ENCODE data around the gene BPNT1.
"Not testable (repeated sequence)": the region's sequence is repeated elsewhere in the genome, so short reads cannot be mapped to it uniquely, and the experiment has no call there.

The BPNT1 gene

DNA sequence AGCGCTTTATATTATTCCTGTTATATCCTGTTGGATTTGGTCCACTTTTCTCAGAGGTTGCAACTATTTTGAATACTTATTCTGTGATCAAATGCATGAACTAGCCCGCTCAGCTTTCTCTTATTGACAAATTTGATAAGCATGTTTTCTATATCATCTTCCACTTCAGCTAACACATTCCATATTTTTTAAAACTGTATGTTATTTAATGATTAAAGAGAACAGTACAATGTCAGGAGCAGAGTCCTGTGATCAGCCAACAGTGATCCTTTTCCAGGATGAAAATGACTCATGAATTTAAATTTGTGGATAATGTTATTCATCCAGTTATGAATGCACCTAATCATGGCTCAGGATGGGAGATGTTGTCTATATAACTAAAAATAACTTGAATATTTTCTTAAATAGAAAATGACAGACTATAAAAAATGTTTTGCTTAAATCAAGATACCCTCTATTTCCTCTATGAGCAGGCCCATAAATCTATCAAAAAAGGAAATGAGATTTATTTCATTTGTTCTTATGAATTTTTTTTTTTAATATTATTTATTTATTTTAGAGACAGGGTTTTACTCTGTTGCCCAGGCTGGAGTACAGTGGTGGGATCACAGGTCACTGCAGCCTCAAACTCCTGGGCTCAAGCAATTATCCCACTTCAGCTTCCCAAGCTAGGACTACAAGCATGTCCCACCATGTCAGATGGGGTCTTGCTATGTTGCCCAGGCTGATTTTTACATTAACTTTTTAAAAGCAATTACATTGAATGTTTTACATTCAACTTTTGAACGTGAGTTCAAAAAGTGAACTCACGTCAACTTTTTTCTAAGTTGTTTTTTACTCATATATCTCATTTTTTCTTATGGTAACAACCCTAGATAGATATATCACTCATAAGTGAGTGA, 12.5 kb downstream of the BPNT1 start:
- DNase-seq: peak; percentile 14

GRCh38 chr1:220067269-220068204, 22.1 kb downstream of the BPNT1 start:
- DNase-seq: peak; percentile 73

DNA sequence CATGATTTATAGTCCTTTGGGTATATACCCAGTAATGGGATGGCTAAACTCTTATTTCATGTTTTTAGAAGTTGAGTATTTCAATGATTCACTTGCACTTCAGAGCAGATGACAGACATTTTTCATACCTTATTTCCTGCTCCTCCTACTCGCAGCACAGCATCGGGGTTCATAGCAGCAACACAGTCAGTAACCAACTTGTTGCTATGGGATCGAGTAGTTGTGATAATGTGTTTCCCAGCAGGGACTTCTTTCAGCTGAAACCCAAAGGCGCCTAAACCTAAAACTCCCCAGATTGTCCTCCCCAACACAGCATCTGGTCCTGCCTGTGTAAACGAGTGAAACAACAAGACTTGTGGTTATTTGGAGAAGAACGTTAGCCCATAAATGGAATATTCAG, 27.0 kb downstream of the BPNT1 start:
- DNase-seq: no peak

DNA sequence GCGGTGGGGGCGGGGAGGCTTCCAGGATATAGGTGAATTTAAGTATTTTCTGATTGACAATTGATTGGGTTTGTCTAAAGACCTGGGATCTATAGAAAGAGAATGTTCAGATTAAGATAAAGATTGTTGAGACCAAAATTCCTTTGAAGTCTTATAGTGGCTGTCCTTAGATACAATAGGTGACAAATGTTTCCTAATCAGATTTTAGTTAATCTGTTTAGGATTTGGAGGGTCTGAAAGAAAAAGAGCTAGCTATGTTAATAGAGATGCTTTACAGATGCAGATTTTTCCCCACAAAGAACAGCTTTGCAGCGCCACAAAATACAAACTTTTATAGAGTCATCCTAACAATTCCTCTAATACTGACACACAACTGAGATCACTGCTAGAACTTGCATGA, 28.7 kb downstream of the BPNT1 start:
- DNase-seq: no peak

- no peak for DNase-seq
These were observed 33.2 kb downstream of the BPNT1 start for GRCh38 chr1:220056374-220056773.

GRCh38 chr1:220046052-220046930, 43.3 kb downstream of the BPNT1 start, which contains the start of gene EPRS1:
TSS of gene EPRS1 (minus strand) at chr1:220046505. CDS start at chr1:220046388, 117 bp downstream.
- DNase-seq: peak; percentile 98

DNA sequence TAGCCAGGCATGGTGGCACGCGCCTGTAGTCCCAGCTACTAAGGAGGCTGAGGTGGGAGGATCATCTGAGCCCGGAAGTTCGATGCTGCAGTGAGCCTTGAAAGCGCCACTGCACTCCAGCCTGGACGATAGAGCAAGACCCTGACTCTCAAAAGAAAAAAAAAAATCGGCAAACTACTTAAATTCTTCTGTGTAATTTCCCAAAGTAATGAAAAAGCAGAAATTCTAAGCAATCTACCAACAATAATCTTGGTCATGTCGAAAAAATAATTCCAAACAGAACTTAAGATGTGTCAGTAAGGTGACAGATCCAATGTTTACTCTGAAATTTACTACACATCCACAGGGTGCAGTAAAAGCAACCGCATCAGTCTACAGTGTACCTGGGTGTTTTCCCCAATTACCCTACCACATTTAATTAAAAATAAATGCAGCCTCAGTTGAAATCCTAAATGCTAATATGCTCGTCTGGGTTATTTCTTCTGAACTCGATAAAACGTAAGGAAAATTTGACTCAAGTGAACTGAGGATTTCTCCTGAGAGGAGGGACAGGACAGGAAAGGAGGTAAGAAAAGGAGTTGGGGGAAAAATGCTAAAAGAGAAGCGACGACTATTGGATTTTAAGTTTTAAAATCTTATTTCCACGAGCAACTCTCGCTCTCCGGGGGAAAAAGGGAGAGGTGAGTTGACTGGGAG, 44.1 kb downstream of the BPNT1 start:
- no peak for DNase-seq

GRCh38 chr1:220044678-220045355, 44.8 kb downstream of the BPNT1 start:
- no peak for DNase-seq

DNA sequence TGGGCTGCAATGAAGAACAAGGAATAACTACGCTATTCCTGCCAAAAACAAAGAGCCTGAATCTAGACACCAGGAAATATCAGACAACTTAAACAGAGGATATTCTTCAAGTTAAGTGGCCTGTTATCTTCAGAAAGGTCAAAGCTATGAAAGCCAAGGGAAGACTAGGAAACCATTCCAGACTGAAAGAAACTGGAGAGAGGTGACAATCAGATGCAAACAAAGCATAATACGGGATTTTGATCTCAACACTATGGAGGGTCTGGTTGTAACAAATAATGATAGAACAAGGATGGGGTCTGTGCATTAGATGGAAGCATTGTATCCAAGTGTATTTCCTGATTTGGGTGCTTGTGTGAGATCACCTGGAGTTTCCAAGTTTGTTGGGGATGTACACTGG, 45.9 kb downstream of the BPNT1 start:
- DNase-seq: no peak

GRCh38 chr1:220040028-220040596, 49.5 kb downstream of the BPNT1 start:
- no peak for DNase-seq

- no peak for DNase-seq
These were observed 50.9 kb downstream of the BPNT1 start for GRCh38 chr1:220038640-220039039.

DNA sequence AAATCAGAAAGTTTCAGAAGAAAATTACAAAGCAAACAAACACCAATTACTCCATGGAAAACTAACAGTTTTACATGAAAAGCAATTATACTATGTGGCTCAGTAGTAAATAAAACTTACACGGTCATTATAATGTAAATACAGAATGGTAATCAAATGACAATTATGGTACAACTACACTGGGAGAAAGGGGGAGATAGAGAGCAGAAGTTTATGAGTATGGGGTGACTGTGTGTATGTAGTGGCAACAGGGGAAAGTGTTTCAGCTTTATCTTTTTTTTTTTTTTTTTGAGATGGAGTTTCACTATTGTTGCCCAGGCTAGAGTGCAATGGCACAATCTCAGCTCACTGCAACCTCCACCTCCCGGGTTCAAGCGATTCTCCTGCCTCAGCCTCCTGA, 51.8 kb downstream of the BPNT1 start:
- not testable (repeated sequence) for DNase-seq

DNA sequence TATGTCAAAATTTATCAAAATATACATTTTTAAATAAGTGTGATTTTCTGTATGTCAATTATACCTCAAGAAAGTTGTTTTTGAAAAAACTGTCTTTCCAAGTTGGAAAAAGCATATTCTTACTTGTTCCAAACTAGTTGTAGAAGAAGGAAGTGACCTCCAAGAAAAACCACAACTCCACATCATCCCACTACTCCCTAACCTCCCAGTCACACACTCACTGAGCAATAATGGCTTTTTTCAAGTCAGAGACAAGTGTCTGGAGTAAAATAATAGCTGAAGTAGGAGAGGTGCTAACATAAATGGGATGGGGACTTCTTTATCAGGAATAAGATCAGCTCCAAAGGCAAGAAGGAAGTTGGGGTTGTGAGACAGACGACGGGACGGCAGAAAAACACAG, 56.7 kb downstream of the BPNT1 start:
- DNase-seq: no peak

- DNase-seq: no peak
These were observed 58.3 kb downstream of the BPNT1 start for GRCh38 chr1:220031287-220031686.

GRCh38 chr1:220028346-220028895, 61.2 kb downstream of the BPNT1 start:
- no peak for DNase-seq

GRCh38 chr1:220019071-220019470, 70.5 kb downstream of the BPNT1 start:
- no peak for DNase-seq

GRCh38 chr1:220013497-220013896, 76.1 kb downstream of the BPNT1 start:
- peak; percentile 41 for DNase-seq

- DNase-seq: no peak
These were observed 77.3 kb downstream of the BPNT1 start for GRCh38 chr1:220012259-220012658.

GRCh38 chr1:220011620-220012019, 78.0 kb downstream of the BPNT1 start:
- no peak for DNase-seq
